Left ventricle myocardium inferior (tissue), 1 donor: Measurements from ENCODE around the gene PHKB. TPM values are rescaled to one million over a fixed set of nuclear protein-coding genes. Genes with fewer than 3 reads are reported as not detected.

ENCODE experiments used
- DNase-seq: peaks from one replicate; pipeline ENCODE4 v3.0.0-alpha.2; 2020
- H3K27ac ChIP-seq: fragments of 200-600 bp; replicated peaks from 2 replicates; pipeline ENCODE4 v1.8.0; 2021
- H3K27me3 ChIP-seq: fragments of 200-600 bp; 2 replicates; pipeline ENCODE4 v1.8.0; 2021; ENCODE audit warnings: low read depth
- H3K36me3 ChIP-seq: fragments of 200-600 bp; 2 replicates; pipeline ENCODE4 v1.8.0; 2021
- H3K4me1 ChIP-seq: fragments of 200-600 bp; 2 replicates; pipeline ENCODE4 v1.8.0; 2021
- H3K4me3 ChIP-seq: fragments of 200-600 bp; 2 replicates; pipeline ENCODE4 v1.8.0; 2021; ENCODE audit warnings: mild to moderate bottlenecking, moderate library complexity
- H3K9me3 ChIP-seq: fragments of 200-600 bp; replicated peaks from 2 replicates; pipeline ENCODE4 v1.8.0; 2021
- intact Hi-C: fragments of 100-400 bp; cut with micrococcal nuclease; formaldehyde crosslinking; loops from one replicate; pipeline ENCODE4 v1.11.0; 2022
- total RNA-seq: library from RNA; stranded (reverse); fragmentation: NEBNext Ultra II Directional; extraction: Animal tissue kit (Norgen Biotek cat#: 25700); gene quantifications from one replicate; pipeline ENCODE4 v1.2.1, GENCODE V29; 2021
- TF ChIP-seq, protein P1 (sequence below): fragments of 200-600 bp; IDR thresholded peaks from 2 replicates; pipeline ENCODE4 v1.8.0; 2021; ENCODE audit warnings: antibody characterized with exemption, mild to moderate bottlenecking, borderline replicate concordance
- donor health status: DM: no; HTN: yes; CAD: no; lungs with severe emphysema.

Gene PHKB
- total RNA-seq, 1 donor from 2014 or later = 63.2 TPM

GRCh38 chr16:47590472-47590871 lies 129.3 kb downstream of the PHKB start:
- H3K36me3 ChIP-seq = peaks cover 63% of the 10 kb centered on the region
- TF ChIP-seq, protein P1, sequence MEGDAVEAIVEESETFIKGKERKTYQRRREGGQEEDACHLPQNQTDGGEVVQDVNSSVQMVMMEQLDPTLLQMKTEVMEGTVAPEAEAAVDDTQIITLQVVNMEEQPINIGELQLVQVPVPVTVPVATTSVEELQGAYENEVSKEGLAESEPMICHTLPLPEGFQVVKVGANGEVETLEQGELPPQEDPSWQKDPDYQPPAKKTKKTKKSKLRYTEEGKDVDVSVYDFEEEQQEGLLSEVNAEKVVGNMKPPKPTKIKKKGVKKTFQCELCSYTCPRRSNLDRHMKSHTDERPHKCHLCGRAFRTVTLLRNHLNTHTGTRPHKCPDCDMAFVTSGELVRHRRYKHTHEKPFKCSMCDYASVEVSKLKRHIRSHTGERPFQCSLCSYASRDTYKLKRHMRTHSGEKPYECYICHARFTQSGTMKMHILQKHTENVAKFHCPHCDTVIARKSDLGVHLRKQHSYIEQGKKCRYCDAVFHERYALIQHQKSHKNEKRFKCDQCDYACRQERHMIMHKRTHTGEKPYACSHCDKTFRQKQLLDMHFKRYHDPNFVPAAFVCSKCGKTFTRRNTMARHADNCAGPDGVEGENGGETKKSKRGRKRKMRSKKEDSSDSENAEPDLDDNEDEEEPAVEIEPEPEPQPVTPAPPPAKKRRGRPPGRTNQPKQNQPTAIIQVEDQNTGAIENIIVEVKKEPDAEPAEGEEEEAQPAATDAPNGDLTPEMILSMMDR = no peak
- intact Hi-C loops = no loop called here
- no peak overlapping the region for H3K27ac ChIP-seq
- no peaks in the 10 kb centered on the region for H3K4me1 ChIP-seq
- DNase-seq = no peak
- no peaks in the 10 kb centered on the region for H3K9me3 ChIP-seq
- H3K4me3 ChIP-seq = no peak overlapping the region
- no peaks in the 10 kb centered on the region for H3K27me3 ChIP-seq

GRCh38 chr16:47592232-47592631 lies 131.1 kb downstream of the PHKB start:
- no peak overlapping the region for H3K4me3 ChIP-seq
- no peaks in the 10 kb centered on the region for H3K27me3 ChIP-seq
- no peak overlapping the region for H3K27ac ChIP-seq
- intact Hi-C loops = no loop called here
- no peaks in the 10 kb centered on the region for H3K4me1 ChIP-seq
- peaks cover 73% of the 10 kb centered on the region for H3K36me3 ChIP-seq
- no peak for DNase-seq
- no peaks in the 10 kb centered on the region for H3K9me3 ChIP-seq
- TF ChIP-seq, protein P1 = no peak

DNA sequence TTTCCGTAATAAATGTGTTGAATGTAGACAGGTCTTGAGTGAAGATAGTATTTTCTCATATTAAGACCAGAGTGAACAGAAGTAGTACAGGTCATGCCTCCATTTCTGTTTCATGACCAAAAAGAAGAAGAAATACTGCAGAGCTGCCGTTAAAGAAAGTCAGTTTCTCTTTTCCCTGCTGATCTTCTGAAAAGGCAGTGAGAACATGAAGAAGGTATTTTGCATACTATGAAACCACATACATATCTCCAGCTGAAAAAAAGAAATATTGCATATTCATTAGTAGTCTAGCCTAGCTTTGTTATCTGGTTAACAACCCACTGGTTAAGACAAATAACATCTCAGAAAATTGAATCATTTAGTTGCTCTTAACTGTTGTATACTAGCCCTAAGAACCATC lies 138.4 kb downstream of the PHKB start:
- TF ChIP-seq, protein P1 = no peak
- intact Hi-C loops = no loop called here
- Histone ChIP-seq H3K4me1 (peaks cover 7% of the 10 kb centered on the region), H3K27ac (no peak overlapping the region), H3K27me3 (no peaks in the 10 kb centered on the region), H3K36me3 (peaks cover 60% of the 10 kb centered on the region), H3K4me3 (no peak overlapping the region), H3K9me3 (no peaks in the 10 kb centered on the region)
- DNase-seq = no peak

DNA sequence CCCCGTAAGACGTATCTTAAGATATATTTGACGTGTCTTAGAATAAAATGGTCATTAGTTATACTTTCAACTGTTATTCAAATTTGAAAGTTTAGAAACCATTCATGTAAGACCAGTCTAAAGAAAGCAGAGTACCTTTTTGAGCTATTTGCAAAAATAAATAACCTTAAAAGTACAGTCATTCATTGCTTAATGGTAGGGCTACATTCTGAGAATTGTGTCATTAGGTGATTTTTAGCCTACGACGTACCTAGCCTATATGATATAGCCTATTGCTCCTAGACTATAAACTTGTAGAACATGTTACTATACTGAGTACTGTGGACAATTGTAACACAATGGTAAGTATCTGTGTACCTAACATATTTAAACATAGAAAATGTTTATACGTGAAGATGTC lies 139.2 kb downstream of the PHKB start:
- intact Hi-C loops = no loop called here
- H3K27me3 ChIP-seq = no peaks in the 10 kb centered on the region
- H3K36me3 ChIP-seq = peaks cover 55% of the 10 kb centered on the region
- no peaks in the 10 kb centered on the region for H3K9me3 ChIP-seq
- H3K27ac ChIP-seq = no peak overlapping the region
- H3K4me3 ChIP-seq = no peak overlapping the region
- no peak for DNase-seq
- H3K4me1 ChIP-seq = peaks cover 7% of the 10 kb centered on the region
- TF ChIP-seq, protein P1 = no peak

GRCh38 chr16:47604306-47604705 lies 143.2 kb downstream of the PHKB start:
- DNase-seq = no peak
- Histone ChIP-seq H3K36me3 (peaks cover 50% of the 10 kb centered on the region), H3K27ac (no peak overlapping the region), H3K27me3 (no peaks in the 10 kb centered on the region), H3K4me1 (peaks cover 14% of the 10 kb centered on the region), H3K9me3 (peaks cover 3% of the 10 kb centered on the region), H3K4me3 (no peak overlapping the region)
- TF ChIP-seq, protein P1 = no peak
- intact Hi-C loops = no loop called here

- Histone ChIP-seq H3K36me3 (peaks cover 48% of the 10 kb centered on the region), H3K4me3 (no peak overlapping the region), H3K9me3 (peaks cover 3% of the 10 kb centered on the region), H3K27me3 (no peaks in the 10 kb centered on the region), H3K4me1 (peaks cover 32% of the 10 kb centered on the region), H3K27ac (no peak overlapping the region)
- intact Hi-C loops = no loop called here
- TF ChIP-seq, protein P1 = no peak
- DNase-seq = no peak
Observed at GRCh38 chr16:47611042-47611441, 149.9 kb downstream of the PHKB start.
